Measurements from ENCODE around the gene KCNK6. TPM values are rescaled to one million over a fixed set of nuclear protein-coding genes. Genes with fewer than 3 reads are reported as not detected.

KCNK6 gene
- total RNA-seq, 4 donors from 2014 or later = 2.3 to 13.0 (median 4.2) TPM

DNA sequence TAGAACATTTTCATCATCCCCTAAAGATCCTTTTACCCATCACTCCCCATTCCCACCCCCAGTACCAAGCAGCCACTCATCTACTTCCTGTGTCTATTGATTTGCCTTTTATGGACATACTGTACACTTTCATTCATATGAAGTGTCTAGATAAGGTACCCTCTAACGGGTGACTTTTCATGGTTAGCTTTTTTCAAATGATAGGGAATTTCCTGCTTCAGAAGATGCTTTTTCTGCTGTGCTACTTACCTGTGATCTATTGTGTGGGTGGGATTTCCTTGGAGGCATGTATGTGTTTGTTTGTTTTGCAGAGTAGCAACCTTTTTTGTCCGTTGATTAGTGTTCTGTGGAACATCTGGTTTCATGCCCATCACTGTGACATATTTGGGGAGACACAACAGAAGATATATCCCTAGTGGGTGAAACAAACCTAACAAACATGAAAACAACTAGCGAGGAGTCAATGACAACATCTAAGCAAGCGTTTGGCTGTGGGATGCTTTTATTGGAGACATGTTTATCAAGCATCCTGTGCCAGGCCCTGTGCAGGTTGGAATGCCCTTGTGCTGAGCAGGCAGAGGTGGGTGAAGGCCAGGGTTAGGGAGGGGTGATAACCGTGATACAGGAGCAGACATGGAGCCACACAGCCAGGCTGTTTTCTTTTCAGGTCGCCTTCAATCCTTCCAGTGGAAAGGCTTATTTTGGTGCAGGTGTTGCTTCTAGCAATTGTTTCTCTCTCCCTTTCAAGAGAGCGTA, 37.7 kb upstream of the KCNK6 start:
- no peak for TF ChIP-seq POLR2A (IDR thresholded peaks at IDR 0.05; ENCODE audit: low read depth)
- TF ChIP-seq, protein P1, sequence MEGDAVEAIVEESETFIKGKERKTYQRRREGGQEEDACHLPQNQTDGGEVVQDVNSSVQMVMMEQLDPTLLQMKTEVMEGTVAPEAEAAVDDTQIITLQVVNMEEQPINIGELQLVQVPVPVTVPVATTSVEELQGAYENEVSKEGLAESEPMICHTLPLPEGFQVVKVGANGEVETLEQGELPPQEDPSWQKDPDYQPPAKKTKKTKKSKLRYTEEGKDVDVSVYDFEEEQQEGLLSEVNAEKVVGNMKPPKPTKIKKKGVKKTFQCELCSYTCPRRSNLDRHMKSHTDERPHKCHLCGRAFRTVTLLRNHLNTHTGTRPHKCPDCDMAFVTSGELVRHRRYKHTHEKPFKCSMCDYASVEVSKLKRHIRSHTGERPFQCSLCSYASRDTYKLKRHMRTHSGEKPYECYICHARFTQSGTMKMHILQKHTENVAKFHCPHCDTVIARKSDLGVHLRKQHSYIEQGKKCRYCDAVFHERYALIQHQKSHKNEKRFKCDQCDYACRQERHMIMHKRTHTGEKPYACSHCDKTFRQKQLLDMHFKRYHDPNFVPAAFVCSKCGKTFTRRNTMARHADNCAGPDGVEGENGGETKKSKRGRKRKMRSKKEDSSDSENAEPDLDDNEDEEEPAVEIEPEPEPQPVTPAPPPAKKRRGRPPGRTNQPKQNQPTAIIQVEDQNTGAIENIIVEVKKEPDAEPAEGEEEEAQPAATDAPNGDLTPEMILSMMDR (IDR thresholded peaks at IDR 0.05) = no peak
- TF ChIP-seq EP300 (IDR thresholded peaks at IDR 0.05) = no peak
- TF ChIP-seq POLR2AphosphoS5 (IDR thresholded peaks at IDR 0.05) = no peak
- intact Hi-C loops (cut with DNase I) = no loop called here
- no peaks in the 10 kb centered on the region for H3K27me3 ChIP-seq
- no peaks in the 10 kb centered on the region for H3K9me3 ChIP-seq
- H3K36me3 ChIP-seq = no peaks in the 10 kb centered on the region
- no peak overlapping the region for H3K4me3 ChIP-seq
- no peak for DNase-seq (ENCODE audit: extremely low spot score)
- 89% methylated on average over 7 of the region's 7 CpGs for WGBS
- H3K27ac ChIP-seq (replicated peaks in 1 of 4) = no peak overlapping the region
- peaks cover 18 to 29% (median 21%) of the 10 kb centered on the region in 4 donors for H3K4me1 ChIP-seq

DNA sequence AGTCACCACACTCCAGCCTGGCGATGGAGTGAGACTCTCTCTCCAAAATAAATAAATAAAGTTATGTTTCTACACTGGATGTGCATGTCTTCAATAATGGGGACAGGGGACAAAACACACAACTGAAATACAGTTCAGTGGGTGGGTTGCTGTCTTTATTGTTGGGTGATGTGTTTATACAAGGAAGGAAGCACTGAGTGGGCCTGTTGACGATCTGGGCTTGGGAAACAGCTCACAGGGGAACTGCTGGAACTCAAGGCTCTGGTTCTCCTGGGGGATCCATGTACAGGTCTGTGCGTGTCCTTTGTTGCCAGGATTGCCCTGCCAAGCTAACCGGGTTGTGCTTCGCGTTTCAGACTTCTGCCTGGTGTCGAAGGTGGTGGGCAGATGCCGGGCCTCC, 36.4 kb upstream of the KCNK6 start:
- H3K27me3 ChIP-seq = no peaks in the 10 kb centered on the region
- no peak overlapping the region for H3K4me3 ChIP-seq
- no peak overlapping the region for H3K27ac ChIP-seq (replicated peaks in 1 of 4)
- TF ChIP-seq POLR2AphosphoS5 (IDR thresholded peaks at IDR 0.05) = no peak
- TF ChIP-seq, protein P1 (IDR thresholded peaks at IDR 0.05) = no peak
- TF ChIP-seq EP300 (IDR thresholded peaks at IDR 0.05) = no peak
- no peak for TF ChIP-seq POLR2A (IDR thresholded peaks at IDR 0.05; ENCODE audit: low read depth)
- peaks cover 6 to 20% (median 8%) of the 10 kb centered on the region in 4 donors for H3K4me1 ChIP-seq
- H3K36me3 ChIP-seq = no peaks in the 10 kb centered on the region
- WGBS = 90% methylated on average over 8 of the region's 8 CpGs
- no peak for DNase-seq (ENCODE audit: extremely low spot score)
- intact Hi-C loops (cut with DNase I) = no loop called here
- H3K9me3 ChIP-seq = no peaks in the 10 kb centered on the region

DNA sequence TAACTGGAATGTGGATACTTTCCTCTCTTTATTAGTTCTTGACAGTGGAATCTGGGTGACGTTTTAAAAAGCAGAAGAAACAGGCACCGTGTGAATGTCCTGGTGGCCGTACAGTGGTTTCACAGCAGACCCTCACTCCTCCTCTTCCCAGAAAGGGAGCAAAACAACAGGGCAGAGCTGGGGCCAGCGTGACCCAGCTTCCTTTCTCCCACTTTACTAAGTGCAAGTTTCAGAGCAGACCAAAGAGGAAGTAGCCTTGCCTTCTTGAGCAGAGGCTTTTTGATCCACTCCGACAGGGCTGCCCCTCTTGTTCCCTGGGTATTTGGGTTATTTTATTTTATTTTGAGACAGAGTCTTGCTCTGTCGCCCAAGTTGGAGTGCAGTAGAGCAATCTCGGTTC, 35.2 kb upstream of the KCNK6 start:
- 60% methylated on average over 7 of the region's 7 CpGs for WGBS
- Histone ChIP-seq H3K36me3 (no peaks in the 10 kb centered on the region), H3K27ac (replicated peaks in 1 of 4) (no peak overlapping the region), H3K4me1 (peaks cover 0 to 9% (median 0%) of the 10 kb centered on the region in 4 donors), H3K9me3 (no peaks in the 10 kb centered on the region), H3K27me3 (no peaks in the 10 kb centered on the region), H3K4me3 (no peak overlapping the region)
- DNase-seq (ENCODE audit: extremely low spot score) = no peak
- TF ChIP-seq POLR2A (IDR thresholded peaks at IDR 0.05; ENCODE audit: low read depth) (no peak), POLR2AphosphoS5 (IDR thresholded peaks at IDR 0.05) (no peak), EP300 (IDR thresholded peaks at IDR 0.05) (no peak)
- TF ChIP-seq, protein P1 (IDR thresholded peaks at IDR 0.05) = no peak
- intact Hi-C loops (cut with DNase I) = no loop called here

DNA sequence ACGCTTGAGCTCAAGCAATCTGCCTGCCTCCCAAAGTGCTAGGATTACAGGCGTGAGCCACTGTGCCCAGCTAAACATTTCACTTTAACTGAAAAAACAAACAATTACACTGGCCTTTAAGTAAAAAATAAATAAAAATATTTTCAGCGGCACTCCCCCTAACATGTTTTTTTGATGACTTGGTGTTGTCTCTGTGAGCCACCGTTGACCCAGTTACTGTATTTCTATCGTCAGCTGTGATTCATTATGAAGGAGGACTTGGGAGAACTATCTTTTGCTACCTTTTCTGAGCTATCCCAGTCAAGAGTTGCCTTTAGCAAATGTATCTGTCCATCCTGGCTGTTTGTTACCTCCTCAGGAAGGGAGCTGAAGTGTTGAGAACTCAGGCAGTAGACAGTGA, 34.1 kb upstream of the KCNK6 start:
- Histone ChIP-seq H3K27ac (replicated peaks in 1 of 4) (no peak overlapping the region), H3K36me3 (peaks cover 0 to 10% (median 0%) of the 10 kb centered on the region in 4 donors), H3K27me3 (no peaks in the 10 kb centered on the region), H3K9me3 (no peaks in the 10 kb centered on the region), H3K4me3 (no peak overlapping the region), H3K4me1 (peaks cover 3 to 6% (median 5%) of the 10 kb centered on the region in 4 donors)
- 94% methylated on average over 5 of the region's 5 CpGs for WGBS
- TF ChIP-seq POLR2AphosphoS5 (IDR thresholded peaks at IDR 0.05) (no peak), EP300 (IDR thresholded peaks at IDR 0.05) (no peak), POLR2A (IDR thresholded peaks at IDR 0.05; ENCODE audit: low read depth) (no peak)
- intact Hi-C loops (cut with DNase I) = no loop called here
- no peak for DNase-seq (ENCODE audit: extremely low spot score)

DNA sequence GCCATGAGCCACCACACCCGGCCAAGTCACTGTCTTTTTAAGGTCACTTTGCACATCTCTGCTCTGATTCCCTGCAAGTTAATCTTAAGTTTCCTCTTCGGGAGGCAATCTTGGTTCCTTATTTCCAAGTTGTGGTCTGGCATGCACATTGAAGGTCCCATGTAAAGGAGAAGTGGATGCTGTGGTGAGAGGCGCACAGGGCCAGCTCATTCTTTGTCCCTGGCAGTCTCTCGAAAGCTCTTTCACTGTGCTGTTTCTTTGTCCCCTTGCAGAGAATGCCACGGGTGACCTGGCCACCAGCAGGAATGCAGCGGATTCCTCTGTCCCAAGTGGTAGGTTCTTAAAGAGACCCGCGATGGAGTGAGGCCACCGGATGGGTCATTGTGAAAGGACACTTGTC, 32.0 kb upstream of the KCNK6 start:
- intact Hi-C loops (cut with DNase I) = no loop called here
- 87% methylated on average over 5 of the region's 9 CpGs for WGBS
- no peaks in the 10 kb centered on the region for H3K9me3 ChIP-seq
- peaks cover 0 to 11% (median 7%) of the 10 kb centered on the region in 4 donors for H3K4me1 ChIP-seq
- H3K4me3 ChIP-seq = no peak overlapping the region
- H3K36me3 ChIP-seq = peaks cover 0 to 19% (median 0%) of the 10 kb centered on the region in 4 donors
- no peaks in the 10 kb centered on the region for H3K27me3 ChIP-seq
- no peak for DNase-seq (ENCODE audit: extremely low spot score)
- H3K27ac ChIP-seq (replicated peaks in 1 of 4) = no peak overlapping the region
- no peak for TF ChIP-seq POLR2AphosphoS5 (IDR thresholded peaks at IDR 0.05)
- no peak for TF ChIP-seq EP300 (IDR thresholded peaks at IDR 0.05)
- no peak for TF ChIP-seq POLR2A (IDR thresholded peaks at IDR 0.05; ENCODE audit: low read depth)
- TF ChIP-seq, protein P1 (IDR thresholded peaks at IDR 0.05) = no peak
